ENCODE data around the gene SETDB2. TPM values are rescaled to one million over a fixed set of nuclear protein-coding genes. Genes with fewer than 3 reads are reported as not detected.

Gene SETDB2
- total RNA-seq, 4 donors from 2014 or later = 1.7 to 6.2 (median 4.6) TPM

DNA sequence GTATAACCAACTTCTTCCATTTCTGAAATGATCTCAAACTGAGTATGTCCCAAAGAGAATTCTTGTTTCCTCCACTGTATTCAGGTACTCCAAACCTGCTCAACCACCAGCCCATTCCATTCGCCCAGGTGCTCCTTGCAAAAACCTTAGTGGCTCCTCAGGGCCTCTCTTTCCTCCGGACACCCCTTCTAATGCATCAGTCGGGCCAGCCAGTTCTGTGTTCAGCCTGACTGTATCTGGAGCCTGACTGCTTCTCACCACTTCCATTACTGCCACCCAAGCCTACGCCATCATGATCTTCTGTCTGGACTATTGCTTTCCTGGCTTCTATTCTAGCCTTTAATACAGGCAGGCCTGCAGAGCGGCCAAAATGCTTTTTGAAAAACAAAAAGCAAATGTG is 53.2 kb downstream of the SETDB2 start:
- Histone ChIP-seq H3K4me3 (no peak overlapping the region), H3K4me1 (no peaks in the 10 kb centered on the region), H3K27me3 (no peaks in the 10 kb centered on the region), H3K36me3 (no peaks in the 10 kb centered on the region), H3K27ac (peak overlapping the region in 3 of 4 donors; percentile 88 to 96 (median 89)), H3K9me3 (no peaks in the 10 kb centered on the region)
- no peak for DNase-seq
- intact Hi-C loops (cut with DNase I; ENCODE audit: low total_unique reads) = loop anchor here (2.0 to 10.0 kb wide), 4 partner anchors 88 to 402 kb away; partner anchors contain the start of gene RCBTB1
- TF ChIP-seq, protein P1, sequence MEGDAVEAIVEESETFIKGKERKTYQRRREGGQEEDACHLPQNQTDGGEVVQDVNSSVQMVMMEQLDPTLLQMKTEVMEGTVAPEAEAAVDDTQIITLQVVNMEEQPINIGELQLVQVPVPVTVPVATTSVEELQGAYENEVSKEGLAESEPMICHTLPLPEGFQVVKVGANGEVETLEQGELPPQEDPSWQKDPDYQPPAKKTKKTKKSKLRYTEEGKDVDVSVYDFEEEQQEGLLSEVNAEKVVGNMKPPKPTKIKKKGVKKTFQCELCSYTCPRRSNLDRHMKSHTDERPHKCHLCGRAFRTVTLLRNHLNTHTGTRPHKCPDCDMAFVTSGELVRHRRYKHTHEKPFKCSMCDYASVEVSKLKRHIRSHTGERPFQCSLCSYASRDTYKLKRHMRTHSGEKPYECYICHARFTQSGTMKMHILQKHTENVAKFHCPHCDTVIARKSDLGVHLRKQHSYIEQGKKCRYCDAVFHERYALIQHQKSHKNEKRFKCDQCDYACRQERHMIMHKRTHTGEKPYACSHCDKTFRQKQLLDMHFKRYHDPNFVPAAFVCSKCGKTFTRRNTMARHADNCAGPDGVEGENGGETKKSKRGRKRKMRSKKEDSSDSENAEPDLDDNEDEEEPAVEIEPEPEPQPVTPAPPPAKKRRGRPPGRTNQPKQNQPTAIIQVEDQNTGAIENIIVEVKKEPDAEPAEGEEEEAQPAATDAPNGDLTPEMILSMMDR (IDR thresholded peaks at IDR 0.05 in 4 of 5, conservative IDR thresholded peaks at IDR 0.05 in 1 of 5) = no peak
- no peak for TF ChIP-seq POLR2A (IDR thresholded peaks at IDR 0.05)
- no peak for ATAC-seq
- in situ Hi-C loops (cut with MboI; ENCODE audit: low sequenced_read_pairs in 4 of 4) = no loop called here

DNA sequence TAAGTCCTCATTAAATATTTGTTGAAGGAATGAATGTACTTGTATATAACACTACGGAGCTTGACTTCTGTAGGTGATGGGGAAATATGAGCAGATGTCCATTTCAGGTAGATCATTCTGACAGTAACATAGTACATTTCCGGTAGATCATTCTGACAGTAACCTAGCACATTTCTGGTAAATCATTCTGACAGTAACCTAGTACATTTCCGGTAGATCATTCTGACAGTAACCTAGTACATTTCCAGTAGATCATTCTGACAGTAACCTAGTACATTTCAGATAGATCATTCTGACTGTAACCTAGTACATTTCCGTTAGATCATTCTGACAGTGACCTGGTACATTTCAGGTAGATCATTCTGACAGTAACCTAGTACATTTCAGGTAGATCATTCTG is 54.1 kb downstream of the SETDB2 start:
- H3K4me1 ChIP-seq = no peaks in the 10 kb centered on the region
- DNase-seq (no peak), ATAC-seq (no peak)
- intact Hi-C loops (cut with DNase I; ENCODE audit: low total_unique reads) (loop anchor here (5.0 to 10.0 kb wide), 3 partner anchors 109 to 403 kb away; no protein-coding TSS in a partner anchor), in situ Hi-C loops (cut with MboI; ENCODE audit: low sequenced_read_pairs in 4 of 4) (no loop called here)
- no peaks in the 10 kb centered on the region for H3K27me3 ChIP-seq
- H3K36me3 ChIP-seq = no peaks in the 10 kb centered on the region
- TF ChIP-seq, protein P1 (IDR thresholded peaks at IDR 0.05 in 4 of 5, conservative IDR thresholded peaks at IDR 0.05 in 1 of 5) = no peak
- no peak for TF ChIP-seq POLR2A (IDR thresholded peaks at IDR 0.05)
- no peaks in the 10 kb centered on the region for H3K9me3 ChIP-seq
- no peak overlapping the region for H3K4me3 ChIP-seq
- peak overlapping the region in 1 of 4 donors; percentile 89 for H3K27ac ChIP-seq

DNA sequence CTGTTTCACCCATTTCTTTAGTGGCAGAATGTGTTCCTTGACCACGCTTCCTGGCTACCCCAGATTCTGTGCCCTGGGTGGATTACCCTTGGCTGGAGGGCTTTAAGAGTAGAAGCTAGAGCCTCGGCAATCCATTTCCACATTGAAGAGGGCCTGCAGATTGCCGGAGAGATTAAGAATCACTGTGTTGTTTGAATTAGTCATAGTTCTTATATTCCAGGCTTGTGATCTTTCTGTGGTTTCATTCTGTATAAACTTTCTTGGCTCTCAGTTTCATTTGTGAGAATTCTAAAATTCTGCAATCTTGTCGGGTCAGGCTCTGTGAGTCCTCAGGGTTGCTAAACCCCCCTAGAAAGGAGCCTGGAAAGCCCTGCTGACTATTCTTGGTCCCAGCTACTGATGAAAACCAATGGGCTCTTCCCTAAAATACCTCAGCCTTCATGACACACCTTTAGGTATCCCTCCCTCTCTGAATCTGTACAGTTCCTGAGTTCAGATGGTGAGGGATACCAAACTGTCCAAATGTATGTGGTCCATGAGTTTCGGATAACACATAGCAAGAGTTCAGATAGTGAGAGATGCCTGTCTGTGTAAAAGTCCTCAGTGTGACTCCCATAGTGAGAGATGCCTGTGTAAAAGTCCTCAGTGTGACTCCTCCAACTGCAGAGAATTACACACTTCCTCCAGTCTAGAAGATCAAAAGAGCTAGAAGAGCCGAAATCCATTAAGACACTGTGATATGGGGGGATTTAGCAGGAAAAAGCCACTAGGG is 56.0 kb downstream of the SETDB2 start:
- intact Hi-C loops (cut with DNase I; ENCODE audit: low total_unique reads) = loop anchor here (5.0 to 10.0 kb wide), 3 partner anchors 107 to 405 kb away; no protein-coding TSS in a partner anchor
- in situ Hi-C loops (cut with MboI; ENCODE audit: low sequenced_read_pairs in 4 of 4) = no loop called here
- no peak for TF ChIP-seq POLR2A (IDR thresholded peaks at IDR 0.05)
- TF ChIP-seq, protein P1 (IDR thresholded peaks at IDR 0.05 in 4 of 5, conservative IDR thresholded peaks at IDR 0.05 in 1 of 5) = no peak
- ATAC-seq (no peak), DNase-seq (no peak)
- Histone ChIP-seq H3K4me3 (no peak overlapping the region), H3K36me3 (no peaks in the 10 kb centered on the region), H3K4me1 (no peaks in the 10 kb centered on the region), H3K27me3 (no peaks in the 10 kb centered on the region), H3K9me3 (no peaks in the 10 kb centered on the region), H3K27ac (no peak overlapping the region)

DNA sequence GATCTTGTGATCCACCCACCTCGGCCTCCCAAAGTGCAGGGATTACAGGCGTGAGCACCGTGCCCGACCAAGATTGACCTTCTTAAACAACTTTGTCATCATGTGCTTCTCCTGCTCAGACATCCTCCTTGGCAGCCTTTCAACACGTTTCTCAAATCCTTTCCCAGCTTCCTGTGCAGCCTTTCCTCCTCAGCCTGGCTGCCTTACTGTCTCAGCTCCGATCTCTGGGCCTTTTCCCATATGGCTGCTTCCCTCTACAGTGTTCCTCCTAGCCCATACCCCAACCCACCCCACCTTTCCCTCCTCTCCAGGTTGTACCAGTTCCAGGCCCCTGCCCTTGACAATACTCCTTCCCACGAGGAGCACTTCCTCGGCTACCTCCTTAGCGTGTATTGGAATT is 58.9 kb downstream of the SETDB2 start:
- H3K4me1 ChIP-seq = no peaks in the 10 kb centered on the region
- H3K9me3 ChIP-seq = no peaks in the 10 kb centered on the region
- no peak overlapping the region for H3K4me3 ChIP-seq
- TF ChIP-seq POLR2A (IDR thresholded peaks at IDR 0.05) = no peak
- TF ChIP-seq, protein P1 (IDR thresholded peaks at IDR 0.05 in 4 of 5, conservative IDR thresholded peaks at IDR 0.05 in 1 of 5) = no peak
- H3K27me3 ChIP-seq = no peaks in the 10 kb centered on the region
- ATAC-seq (peak in 1 of 2 donors; percentile 51), DNase-seq (peak in 1 of 2 donors; percentile 31)
- no peak overlapping the region for H3K27ac ChIP-seq
- intact Hi-C loops (cut with DNase I; ENCODE audit: low total_unique reads) (no loop called here), in situ Hi-C loops (cut with MboI; ENCODE audit: low sequenced_read_pairs in 4 of 4) (no loop called here)
- no peaks in the 10 kb centered on the region for H3K36me3 ChIP-seq
